GM21529 (cell line): ENCODE data around the gene MRFAP1.
"Not testable (repeated sequence)": the region's sequence is repeated elsewhere in the genome, so short reads cannot be mapped to it uniquely, and the experiment has no call there.

ENCODE experiments used
- ATAC-seq: cut with Tn5 transposase; IDR thresholded peaks from one replicate; pipeline ENCODE4 v1.9.1; 2021; ENCODE audit not compliant: unreplicated experiment

The MRFAP1 gene

GRCh38 chr4:6610856-6611430 is 29.5 kb upstream of the MRFAP1 start:
- ATAC-seq = no peak

DNA sequence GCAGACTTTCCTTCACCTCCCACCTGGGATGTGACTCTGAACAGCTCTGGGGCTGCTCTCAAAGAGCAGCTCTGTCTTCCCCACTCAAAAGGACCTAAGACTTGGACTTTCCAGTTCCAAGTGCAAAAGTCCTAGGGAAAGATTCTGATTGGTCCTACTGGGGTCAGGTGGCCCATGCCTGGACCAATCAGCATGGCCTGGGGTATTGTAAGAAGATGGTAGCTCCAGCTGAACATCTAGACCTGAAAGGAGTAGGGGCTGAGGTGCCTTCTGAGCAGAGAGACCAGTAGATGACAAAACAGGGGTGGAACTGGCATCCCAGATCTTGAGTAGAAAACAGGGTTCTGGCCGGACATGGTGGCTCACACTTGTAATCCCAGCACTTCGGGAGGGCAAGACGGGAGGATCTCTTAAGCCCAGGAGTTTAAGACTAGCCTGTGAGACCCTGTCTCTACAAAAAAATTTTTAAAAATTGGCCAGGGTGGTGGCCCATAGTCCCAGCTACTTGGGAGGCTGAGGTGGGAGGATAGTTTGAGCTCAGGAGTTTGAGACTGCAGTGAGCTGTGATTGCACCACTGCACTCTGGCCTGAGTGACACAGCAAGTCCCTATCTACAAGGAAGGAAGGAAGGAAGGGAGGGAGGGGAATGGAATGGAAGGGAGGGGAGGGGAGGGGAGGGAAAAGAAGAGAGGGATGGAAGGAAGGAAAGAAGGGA is 27.4 kb upstream of the MRFAP1 start:
- ATAC-seq = no peak

DNA sequence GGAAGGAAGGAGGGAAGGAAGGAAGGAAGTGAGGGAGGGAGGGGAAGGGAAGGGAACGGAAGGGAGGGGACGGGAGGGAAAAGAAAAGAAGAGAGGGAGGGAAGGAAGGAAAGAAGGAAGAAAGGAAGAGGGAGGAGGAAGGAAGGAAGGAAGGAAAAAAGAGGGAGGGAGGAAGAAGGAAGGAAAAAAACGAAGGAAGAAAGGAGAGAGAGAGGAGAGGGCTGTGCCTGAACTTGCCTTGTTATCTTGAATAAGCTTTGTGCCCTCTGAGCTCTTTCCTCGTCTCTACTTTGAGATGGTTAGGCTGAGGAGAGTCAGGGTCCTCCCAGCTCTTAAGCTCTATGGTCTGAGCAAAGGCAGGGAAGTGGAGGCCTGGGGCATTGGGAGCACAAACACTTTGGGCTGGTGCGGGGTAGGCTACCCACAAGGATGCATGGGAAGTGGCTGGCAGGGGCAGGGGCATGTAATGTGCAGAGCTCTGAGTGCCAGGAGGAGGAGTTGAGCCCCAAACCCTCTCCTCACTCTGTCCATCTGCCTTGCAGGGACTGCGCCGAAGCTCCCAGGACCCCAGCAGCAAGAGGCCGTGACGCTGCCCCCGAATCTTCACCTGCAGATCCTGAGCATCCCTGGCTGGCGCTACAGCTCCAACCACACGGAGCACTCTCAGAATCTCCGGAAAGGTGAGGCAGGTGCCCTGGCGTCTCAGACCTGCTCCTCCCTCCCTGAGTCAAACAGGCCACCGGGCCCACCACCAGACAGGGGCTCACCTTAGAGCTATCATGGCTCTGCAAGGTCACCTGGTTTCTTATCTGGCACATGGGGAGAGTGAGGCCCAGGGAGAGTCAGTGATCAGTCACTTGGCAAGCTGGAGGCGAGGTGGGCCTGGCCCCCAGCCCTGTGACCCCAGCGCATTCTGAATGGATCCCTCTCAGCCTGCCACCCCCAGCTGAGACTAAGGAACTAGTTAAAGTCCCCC is 26.5 kb upstream of the MRFAP1 start:
- ATAC-seq = no peak

DNA sequence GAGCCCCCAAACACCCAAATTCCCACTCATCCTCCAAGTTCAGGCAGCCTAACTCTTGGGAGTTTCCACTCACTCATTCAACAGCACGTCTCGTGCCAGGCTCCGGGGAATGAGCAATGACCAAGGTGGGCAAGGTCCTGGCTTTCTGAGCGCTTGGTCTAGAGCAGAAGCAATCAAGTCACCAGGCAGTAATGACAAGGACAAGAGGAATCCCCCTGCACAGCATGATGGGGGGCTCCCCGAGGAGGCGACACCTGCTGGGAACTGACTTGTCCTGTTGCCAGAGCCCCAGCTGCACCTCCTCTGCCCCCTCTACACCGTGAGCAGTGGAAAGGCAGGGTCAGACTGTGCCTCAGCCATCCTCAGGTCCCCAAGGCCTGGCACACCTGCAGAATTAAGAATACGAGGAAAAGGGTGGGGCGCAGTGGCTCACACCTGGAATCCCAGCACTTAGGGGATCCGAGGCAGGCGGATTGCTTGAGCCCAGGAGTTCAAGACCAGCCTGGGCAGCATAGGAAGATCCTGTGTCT is 25.7 kb upstream of the MRFAP1 start:
- no peak for ATAC-seq

- ATAC-seq = no peak
Observed at GRCh38 chr4:6616087-6616995, 24.1 kb upstream of the MRFAP1 start.

DNA sequence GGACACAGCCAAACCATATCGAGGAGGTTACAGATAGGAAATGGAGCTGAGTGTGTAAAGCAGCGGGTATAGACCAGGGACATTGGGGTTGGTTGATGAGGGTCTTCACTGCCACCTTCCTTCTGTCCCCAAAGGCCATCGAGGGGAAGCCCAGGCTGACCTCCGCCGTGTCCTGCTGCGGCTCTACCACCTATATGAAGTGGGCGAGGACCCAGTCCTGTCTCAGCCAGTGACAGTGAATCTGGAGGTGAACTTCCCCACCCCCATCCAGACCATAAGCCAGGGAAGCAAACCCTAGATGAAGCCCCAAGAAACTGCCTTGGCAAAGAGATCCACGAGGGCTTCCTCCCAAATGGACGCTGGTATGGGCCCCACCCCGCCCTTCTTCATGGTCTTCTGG is 23.2 kb upstream of the MRFAP1 start:
- no peak for ATAC-seq

- no peak for ATAC-seq
Observed at GRCh38 chr4:6618386-6619115, 21.9 kb upstream of the MRFAP1 start.

DNA sequence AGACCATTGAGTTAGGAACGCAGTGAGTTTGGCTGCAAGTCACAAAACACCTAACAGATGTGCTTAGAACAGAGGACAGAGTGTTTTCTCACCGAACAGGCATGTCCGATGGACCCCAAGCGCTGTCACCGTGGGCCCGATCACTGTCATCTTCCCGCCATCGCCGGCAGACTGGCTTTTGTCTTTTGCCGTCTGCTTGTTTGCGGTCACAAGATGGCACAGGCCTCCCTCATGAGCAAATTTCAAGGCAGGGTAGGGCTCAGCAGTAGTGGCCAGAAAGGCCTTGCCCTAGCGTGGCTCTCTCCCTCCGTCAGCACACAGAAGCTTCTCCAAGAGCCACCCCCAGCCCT is 21.4 kb upstream of the MRFAP1 start:
- no peak for ATAC-seq

GRCh38 chr4:6619466-6620255 is 20.8 kb upstream of the MRFAP1 start:
- ATAC-seq = no peak

DNA sequence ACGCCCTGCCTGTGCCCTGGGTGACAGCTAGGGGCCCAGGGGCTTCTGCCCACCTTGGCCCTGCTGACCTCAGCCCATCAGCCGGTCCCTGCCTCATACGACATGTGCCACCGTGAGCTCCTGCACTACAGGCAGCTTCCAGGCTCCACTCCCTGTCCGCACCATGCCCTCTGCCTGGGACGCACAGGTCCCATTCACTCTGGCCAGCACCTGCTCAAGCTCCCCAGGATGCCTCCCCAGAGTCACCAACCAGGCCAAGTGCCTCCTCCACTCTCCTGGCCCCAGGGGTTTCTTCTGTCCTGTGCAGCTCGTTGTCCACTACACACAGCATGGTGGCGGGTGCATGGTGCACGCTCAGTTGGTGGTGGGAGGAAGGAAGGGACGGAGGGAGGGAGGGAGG is 20.2 kb upstream of the MRFAP1 start:
- no peak for ATAC-seq

DNA sequence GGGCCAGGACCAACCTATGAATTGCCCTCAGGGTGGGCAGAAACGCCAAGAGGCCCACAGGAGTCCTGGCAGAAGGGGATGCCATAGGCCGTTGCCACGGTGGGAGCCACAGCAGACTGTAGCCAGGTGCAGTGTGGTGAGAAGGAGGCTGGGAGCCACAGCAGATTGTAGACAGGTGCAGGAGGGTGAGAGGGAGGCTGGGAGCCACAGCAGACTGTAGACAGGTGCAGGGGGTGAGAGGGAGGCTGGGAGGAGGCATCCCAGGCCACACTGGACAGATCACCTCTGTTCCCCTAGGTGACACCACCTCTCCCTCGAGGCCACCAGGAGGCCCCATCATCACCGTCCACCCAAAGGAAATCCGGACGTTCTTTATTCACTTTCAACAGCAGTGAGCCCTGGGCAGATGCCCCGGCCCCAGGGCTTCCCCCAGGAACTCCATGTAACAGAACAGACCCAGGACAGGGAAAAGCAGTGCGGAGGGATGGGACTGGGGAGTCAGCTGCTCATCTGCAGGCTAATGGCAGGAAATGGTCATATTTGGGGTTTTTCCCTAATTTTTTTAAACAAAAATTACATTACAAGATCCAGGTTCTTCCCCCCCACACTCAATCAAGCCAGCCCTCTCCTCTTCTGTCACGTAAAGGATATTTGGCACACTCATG is 19.5 kb upstream of the MRFAP1 start:
- ATAC-seq = no peak

DNA sequence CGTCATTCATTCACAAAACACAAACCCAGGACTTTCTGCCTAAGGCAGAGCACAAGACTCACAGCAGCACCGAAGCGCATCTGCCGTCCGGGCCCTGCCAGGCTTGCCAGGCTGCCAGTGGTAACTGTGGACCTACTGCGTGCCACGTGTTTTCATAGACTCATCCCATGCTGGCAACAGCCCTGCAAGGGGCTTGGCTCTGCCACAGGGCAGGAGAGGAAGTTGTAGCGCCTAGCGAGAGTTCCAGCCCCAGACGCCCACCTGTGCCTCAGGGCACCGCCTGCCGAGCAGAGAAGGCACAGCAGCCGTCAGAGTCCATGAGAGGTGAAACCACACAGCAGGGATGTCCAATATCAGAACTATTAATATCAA is 18.9 kb upstream of the MRFAP1 start:
- no peak for ATAC-seq

GRCh38 chr4:6622744-6623143 is 17.7 kb upstream of the MRFAP1 start:
- no peak for ATAC-seq

DNA sequence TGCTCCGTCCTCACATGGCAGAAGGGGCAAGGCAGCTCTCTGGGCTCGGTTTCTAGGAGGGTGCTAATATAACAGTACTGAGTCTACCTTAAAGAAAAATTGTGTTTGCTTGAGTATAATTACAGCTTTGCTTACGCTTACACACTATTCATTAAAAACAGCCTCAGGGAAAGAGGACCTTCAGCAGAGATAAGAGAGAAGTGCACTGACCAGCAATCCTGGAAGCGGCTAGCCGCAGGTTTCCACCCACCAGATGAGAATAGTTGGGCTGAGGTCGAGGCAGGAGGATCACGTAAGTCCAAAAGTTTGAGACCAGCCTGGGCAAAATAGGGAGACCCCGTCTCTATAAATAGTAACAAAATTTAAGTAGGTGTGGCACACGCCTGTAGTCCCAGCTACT is 15.2 kb upstream of the MRFAP1 start:
- no peak for ATAC-seq

- ATAC-seq = no peak
Observed at GRCh38 chr4:6626066-6626465, 14.4 kb upstream of the MRFAP1 start.

GRCh38 chr4:6627832-6628231 is 12.7 kb upstream of the MRFAP1 start:
- ATAC-seq = no peak

DNA sequence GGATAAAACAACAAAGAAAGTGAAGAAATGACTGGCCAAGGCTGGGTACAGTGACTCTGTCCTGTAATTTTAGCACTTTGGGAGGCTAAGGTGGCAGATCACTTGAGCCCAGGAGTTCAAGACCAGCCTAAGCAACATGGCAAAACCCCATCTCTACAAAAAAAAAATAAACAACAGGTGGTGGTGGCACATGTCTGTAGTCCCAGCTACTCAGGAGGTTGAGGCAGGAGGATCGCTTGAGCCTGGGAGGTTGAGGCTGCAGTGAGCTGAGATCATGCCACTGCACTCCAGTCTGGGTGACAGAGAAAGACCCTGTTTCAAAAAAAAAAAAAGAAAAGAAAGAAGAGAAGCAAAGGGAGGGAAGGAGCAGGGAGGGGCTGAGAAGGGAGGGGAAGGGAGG is 12.0 kb upstream of the MRFAP1 start:
- ATAC-seq = not testable (repeated sequence)

DNA sequence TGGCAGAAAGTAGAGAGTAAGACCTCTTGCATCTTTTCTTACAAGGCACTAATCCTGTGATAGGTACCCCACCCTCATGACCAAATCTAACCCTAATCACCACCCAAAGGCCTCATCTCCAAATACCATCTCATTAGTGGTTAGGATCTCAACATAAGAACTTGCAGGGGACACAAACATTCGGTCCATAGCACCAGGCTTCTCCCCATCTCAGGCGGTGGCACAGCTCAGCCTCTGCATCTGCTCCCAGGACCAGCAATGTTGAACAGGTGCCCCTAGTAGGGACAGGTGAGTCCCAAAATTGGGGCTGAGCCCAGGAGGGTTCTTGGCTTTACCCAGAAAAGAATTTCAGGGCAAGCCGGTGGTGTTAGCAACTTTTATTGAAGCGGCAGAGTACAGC is 8.4 kb upstream of the MRFAP1 start:
- no peak for ATAC-seq
